ENCODE results near the gene UGT2B28.
"Not testable (repeated sequence)": the region's sequence is repeated elsewhere in the genome, so short reads cannot be mapped to it uniquely, and the experiment has no call there.

- not testable (repeated sequence) for TF ChIP-seq CTCF (IDR thresholded peaks at IDR 0.05); ZFX (IDR thresholded peaks at IDR 0.05; ENCODE audit: borderline replicate concordance)
These were observed 62.8 kb downstream of the UGT2B28 start for GRCh38 chr4:69343114-69343513.

Measured in 22Rv1 (cell line).